GM21619 (cell line): ENCODE results near the gene RTN4RL1.

ENCODE experiments used
- ATAC-seq: cut with Tn5 transposase; IDR thresholded peaks from one replicate; pipeline ENCODE4 v1.9.1; 2021; ENCODE audit not compliant: unreplicated experiment

RTN4RL1 gene

DNA sequence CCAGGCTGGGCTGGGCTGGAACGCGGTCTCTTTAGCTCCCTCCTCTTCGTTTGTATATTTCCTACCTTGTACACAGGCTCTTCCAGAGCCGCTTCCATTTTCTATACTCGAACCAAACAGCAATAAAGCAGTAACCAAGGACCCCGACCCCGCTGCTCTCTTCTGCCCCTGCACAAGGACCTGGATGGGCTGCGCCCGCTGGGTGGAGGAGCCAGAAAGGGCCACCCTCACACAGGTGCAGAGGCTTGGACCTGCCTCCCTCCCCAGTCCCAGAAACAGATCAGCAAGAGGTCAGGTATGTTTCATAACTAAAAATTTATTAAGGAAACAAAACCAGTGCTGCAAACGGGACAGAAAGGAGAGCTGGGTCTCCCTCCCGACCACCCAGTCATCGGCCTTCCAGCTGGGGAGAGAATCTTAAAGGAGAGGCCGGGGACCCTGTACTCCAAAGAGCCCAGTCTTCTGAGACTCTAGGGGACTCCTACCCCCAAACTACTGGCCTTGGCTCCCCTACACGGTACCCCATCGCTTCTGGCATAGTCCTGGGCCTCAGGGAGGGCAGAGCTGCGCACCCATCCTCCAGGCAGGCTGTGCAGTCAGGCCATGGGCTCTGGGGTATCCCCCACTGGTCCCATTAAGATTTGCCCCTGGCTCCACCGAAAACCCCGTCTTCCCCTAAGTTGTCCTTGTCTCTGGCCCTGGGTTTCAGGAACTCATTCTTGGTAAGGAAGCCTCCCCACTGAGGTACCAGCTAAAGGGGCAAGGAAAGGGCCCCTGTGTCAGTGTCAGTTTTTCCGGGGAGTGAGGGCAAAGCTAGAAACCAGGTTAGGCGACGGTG lies 34.6 kb upstream of the RTN4RL1 start:
- no peak for ATAC-seq

DNA sequence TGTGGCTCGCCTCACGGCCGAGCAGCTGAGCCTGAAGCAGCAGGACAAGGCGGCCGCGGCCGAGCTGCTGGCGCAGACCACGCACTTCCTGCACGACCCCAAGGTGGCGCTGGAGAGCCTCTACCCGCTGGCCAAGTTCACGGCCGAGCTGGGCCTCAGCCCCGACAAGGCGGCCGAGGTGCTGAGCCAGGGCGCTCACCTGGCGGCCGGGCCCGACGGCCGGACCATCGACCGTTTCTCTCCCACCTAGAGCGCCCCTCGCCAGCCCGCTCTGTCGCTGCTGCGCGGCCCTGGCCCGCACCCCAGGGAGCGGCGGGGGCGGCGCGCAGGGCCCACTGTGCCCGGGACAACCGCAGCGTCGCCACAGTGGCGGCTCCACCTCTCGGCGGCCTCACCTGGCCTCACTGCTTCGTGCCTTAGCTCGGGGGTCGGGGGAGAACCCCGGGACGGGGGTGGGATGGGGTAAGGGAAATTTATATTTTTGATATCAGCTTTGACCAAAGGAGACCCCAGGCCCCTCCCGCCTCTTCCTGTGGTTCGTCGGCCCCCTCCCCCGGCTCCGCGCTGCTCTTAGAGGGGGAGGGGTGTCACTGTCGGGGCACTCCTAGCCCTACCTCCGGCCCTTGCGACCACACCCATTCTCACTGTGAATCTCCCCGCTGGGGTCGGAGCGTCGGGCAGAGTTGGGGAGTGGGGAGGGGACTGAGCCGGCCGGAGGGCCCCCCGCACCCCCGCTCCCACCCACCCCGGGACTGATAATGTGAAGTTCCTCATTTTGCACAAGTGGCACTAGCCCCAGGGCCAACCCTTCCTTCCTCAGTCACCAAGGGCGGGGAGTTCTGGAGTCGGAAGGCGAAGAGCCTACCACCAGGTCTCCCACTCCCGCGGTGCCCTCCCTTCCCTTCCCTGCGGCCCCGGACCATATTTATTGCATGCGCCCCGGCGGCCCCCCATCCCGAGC lies 33.7 kb upstream of the RTN4RL1 start:
- ATAC-seq, result no peak

DNA sequence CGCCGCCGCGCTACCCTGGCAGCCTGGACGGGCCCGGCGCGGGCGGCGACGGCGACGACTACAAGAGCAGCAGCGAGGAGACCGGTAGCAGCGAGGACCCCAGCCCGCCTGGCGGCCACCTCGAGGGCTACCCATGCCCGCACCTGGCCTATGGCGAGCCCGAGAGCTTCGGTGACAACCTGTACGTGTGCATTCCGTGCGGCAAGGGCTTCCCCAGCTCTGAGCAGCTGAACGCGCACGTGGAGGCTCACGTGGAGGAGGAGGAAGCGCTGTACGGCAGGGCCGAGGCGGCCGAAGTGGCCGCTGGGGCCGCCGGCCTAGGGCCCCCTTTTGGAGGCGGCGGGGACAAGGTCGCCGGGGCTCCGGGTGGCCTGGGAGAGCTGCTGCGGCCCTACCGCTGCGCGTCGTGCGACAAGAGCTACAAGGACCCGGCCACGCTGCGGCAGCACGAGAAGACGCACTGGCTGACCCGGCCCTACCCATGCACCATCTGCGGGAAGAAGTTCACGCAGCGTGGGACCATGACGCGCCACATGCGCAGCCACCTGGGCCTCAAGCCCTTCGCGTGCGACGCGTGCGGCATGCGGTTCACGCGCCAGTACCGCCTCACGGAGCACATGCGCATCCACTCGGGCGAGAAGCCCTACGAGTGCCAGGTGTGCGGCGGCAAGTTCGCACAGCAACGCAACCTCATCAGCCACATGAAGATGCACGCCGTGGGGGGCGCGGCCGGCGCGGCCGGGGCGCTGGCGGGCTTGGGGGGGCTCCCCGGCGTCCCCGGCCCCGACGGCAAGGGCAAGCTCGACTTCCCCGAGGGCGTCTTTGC lies 32.8 kb upstream of the RTN4RL1 start:
- no peak for ATAC-seq

DNA sequence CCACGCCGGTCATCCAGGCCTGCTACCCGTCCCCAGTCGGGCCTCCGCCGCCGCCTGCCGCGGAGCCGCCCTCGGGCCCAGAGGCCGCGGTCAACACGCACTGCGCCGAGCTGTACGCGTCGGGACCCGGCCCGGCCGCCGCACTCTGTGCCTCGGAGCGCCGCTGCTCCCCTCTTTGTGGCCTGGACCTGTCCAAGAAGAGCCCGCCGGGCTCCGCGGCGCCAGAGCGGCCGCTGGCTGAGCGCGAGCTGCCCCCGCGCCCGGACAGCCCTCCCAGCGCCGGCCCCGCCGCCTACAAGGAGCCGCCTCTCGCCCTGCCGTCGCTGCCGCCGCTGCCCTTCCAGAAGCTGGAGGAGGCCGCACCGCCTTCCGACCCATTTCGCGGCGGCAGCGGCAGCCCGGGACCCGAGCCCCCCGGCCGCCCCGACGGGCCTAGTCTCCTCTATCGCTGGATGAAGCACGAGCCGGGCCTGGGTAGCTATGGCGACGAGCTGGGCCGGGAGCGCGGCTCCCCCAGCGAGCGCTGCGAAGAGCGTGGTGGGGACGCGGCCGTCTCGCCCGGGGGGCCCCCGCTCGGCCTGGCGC lies 32.1 kb upstream of the RTN4RL1 start:
- no peak for ATAC-seq

DNA sequence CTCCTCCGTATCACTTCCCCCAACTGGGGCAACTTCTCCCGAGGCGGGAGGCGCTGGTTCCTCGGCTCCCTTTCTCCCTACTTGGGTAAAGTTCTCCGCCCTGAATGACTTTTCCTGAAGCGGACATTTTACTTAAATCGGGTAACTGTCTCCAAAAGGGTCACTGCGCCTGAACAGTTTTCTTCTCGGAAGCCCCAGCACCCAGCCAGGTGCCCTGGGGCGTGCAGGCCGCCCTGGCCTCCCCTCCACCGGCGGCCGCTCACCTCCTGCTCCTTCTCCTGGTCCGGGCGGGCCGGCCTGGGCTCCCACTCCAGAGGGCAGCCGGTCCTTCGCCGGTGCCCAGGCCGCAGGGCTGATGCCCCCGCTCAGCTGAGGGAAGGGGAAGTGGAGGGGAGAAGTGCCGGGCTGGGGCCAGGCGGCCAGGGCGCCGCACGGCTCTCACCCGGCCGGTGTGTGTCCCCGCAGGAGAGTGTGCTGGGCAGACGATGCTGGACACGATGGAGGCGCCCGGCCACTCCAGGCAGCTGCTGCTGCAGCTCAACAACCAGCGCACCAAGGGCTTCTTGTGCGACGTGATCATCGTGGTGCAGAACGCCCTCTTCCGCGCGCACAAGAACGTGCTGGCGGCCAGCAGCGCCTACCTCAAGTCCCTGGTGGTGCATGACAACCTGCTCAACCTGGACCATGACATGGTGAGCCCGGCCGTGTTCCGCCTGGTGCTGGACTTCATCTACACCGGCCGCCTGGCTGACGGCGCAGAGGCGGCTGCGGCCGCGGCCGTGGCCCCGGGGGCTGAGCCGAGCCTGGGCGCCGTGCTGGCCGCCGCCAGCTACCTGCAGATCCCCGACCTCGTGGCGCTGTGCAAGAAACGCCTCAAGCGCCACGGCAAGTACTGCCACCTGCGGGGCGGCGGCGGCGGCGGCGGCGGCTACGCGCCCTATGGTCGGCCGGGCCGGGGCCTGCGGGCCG lies 31.4 kb upstream of the RTN4RL1 start:
- no peak for ATAC-seq

DNA sequence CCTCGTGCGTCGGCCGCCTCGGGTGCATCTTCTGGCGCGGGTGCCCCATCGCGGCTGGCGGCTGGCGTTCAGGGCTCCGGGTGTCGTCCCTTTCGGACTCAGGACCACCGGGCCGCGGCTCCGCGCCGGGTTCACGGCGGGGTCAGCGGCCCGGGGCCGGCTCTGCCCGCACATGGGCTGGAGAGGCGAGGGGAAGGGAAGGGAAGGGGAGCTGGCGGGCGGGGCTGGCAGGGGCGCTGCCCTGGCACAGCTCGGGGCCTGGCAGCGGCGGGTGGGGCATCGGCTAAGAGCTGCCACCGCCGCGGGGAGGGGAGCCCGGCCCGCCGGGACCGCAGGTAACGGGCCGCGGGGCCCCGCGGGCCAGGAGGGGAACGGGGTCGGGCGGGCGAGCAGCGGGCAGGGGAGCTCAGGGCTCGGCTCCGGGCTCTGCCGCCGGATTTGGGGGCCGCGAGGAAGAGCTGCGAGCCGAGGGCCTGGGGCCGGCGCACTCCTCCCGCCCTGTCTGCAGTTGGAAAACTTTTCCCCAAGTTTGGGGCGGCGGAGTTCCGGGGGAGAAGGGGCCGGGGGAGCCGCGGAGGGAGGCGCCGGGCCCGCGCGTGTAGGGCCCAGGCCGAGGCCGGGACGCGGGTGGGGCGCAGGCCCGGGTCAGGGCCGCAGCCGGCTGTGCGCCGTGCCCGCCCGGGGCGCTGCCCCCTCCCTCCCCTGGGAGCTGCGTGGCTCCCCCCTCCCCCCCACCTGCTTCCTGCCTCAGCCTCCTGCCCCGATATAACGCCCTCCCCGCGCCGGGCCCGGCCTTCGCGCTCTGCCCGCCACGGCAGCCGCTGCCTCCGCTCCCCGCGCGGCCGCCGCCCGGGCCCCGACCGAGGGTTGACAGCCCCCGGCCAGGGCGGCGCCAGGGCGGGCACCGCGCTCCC lies 30.4 kb upstream of the RTN4RL1 start:
- no peak for ATAC-seq

DNA sequence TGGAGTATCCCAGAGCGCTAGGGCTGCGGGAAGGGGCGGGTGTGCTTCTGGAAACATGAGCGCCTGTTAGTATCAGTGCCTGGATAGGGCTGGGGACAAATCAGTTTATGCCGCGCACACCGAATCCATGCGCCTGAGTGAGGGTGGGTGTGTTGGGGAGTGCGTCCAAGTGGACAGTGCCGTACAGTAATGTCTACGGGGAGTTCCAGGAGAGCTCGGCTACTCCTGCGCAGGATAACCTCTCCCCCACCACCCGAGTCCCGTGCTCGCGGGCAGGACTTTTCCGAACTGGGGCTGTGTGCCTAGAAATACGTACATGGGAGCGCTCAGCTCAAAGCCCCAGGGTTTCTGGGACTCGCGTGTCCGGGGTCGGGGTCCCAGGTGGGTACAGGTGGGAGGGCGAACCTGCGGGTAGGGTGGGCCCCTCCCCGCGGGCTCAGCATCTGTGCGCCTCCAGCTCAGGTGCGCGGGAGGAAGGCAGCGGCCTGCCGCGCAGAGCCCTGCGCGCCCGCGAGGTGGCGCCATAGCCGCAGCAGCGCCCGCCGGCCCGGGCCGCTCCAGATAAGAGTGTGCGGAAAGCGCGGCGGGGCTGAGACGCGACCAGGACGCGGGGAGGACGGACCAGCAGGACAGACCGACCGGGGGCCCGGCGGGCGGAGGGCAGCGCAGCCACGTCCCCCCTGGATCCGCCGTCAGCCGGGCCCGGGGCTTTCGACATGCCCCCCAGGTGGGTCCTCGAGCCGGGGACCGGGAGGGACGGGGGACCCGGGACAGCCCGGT lies 29.6 kb upstream of the RTN4RL1 start, which contains the start of gene HIC1:
Gene HIC1, plus strand, starts transcription at position 592 of the 780 bp plus-strand sequence. CDS start 1,588 bp downstream, outside the sequence.
- ATAC-seq, result peak; percentile 22

DNA sequence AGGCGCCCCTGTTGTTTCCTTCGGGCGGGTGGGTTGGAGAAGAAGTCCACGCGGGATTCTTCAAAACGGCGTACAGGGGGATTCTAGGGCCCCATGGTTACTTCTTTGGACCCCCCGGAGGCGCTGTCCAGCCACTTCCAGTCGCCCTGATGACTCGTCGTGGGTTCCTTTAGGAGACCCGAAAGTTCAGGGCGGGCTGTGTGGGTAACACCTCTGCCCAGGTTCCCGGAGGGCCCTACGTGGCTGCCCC lies 29.1 kb upstream of the RTN4RL1 start:
- ATAC-seq, result no peak

DNA sequence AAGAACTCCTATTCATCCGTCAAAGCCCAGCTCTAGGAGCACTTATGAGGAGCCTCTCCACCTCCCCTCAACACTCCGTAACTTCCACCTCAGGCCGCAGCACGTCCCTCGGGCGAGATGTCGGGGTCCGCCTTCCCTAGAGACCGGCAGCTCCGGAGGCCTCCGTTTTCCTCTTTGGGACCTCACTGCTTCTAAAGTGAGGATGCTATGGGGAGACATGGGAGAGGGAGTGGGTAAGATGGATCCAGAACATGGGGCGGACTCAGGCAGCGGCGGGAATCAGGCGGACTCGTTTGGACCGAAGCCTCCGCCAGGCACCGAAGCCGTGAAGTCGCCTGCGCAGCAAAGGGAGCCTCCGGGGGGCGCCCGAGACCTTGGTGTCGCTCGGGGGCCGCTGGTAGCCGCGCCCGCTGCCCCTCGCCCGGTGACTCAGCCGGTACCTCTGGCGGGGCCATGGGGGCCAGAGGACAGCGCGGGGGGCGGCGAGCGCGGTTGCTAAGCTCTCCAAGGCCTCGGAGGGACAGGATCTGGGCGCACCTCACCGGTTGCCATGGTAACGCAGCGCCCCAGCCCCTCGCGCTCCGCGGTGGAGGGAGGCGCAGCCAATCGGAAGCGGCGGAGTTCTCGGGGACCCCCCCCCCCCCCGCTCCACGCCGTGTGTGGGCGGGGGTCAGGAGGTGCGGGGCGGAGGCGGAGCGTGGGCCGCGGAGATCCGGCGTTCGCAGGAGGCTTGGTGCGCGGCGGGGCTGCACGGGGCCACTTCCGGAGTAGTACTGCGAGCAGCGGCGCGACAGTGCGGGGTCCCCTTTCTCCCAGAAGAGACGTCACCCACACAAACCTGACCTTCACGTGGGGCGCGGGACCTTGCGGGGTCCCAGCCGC lies 28.5 kb upstream of the RTN4RL1 start:
- no peak for ATAC-seq

DNA sequence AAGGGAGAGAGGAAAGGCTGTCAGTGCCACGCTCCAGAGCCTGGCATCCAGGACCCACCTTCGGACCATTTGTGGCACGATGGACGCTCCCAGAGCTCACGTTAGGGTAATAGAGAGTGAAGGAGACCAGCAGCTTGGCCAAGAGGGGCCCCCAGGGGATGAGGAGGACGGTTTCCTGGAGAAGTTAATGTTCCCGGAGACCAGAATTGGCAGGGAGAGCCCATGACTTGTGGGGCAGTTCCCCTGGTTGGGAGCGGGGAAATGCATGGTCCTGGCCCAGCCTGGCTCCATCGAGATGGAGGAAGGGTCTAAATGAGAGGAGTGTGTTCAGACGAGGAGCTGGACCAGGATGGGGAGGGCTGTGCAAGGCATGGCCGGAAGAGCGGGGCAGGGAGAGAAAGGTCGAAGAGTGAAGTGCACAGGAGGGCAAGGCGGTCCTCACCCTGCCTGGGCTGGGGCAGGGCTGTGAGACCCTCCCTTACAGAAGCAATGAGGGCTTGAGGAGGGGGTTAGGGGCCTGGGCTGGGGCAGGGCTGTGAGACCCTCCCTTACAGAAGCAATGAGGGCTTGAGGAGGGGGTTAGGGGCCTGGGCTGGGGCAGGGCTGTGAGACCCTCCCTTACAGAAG lies 26.9 kb upstream of the RTN4RL1 start:
- no peak for ATAC-seq

DNA sequence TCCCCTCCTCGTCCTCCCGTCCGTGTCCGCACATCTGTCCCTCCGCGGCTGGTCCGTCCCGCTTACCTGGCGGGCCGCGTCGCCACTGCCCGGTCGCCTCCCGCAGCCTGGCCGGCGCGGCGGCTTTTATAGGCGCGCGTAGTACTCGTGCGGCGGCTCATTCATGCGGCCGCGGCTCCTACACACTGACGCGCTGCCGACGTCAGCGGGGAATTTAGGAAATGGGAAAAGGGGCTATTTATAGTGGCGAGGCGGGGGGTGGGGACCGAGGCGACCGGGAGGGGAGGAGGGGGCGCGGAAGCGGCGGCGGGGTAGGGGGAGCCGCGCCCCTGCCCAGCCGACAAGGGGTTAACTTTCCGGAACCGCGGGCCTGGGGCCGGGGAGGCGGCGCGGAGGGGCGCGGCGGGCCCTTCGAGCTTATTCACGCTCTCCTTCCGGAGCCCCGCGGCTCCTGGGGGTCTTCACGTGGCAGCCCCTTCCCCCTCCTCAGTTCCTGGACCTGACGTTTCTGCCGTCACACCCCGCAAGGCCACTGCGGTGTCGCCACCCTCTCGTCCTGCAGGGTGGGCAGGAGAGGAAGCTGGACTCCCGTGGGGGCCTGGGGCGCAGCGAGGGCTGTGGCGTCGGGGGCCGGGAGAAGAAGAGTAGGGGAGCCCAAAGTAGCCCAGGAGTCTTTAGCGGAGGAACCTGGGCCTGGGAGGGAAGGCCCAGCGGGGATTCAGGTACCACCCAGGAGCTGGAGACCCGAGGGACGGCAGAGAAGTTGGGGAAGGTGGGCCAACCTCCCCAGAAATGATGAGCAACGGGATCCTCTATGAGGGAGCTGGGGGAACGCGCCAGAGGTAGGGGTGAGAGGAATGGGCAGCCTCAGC lies 26.2 kb upstream of the RTN4RL1 start:
- no peak for ATAC-seq

DNA sequence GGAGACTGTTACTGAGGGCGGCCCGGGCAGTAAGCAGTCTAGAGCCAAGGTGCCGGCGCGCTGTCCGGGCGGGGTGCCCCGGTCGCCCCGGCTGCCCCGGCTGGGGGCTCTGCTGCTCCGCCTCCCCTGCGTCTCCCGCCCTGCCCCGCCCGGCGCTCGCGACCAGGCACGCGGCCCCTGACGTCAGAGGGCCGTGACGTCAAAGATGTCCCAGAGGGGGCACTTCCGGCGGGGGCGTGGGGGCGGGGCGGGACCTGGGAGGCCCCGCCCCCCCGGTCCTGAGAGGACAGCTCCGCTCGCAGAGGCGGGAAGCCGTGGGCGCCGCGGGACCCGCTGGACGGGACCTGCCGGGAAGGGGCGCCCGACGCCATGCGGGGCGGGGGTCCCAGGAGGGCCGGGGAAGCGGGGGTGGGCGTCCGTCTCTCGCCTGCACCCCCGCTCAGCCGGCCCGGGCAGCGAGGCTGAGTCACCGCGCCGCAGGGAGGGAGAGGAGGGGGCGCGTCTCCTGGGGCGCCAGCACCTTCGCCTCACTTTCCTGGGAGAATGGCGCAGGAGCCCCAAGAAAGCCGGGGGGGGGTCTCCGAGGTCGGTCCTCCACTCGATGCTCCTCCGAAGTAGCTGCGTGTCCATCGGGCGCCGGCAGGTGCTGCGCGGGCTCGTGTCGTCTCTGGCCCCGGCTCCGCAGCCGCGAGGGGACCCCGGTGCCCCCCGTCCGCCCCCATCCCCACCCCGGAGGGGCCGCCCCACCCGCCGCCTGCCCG lies 25.3 kb upstream of the RTN4RL1 start:
- ATAC-seq, result peak; percentile 17

DNA sequence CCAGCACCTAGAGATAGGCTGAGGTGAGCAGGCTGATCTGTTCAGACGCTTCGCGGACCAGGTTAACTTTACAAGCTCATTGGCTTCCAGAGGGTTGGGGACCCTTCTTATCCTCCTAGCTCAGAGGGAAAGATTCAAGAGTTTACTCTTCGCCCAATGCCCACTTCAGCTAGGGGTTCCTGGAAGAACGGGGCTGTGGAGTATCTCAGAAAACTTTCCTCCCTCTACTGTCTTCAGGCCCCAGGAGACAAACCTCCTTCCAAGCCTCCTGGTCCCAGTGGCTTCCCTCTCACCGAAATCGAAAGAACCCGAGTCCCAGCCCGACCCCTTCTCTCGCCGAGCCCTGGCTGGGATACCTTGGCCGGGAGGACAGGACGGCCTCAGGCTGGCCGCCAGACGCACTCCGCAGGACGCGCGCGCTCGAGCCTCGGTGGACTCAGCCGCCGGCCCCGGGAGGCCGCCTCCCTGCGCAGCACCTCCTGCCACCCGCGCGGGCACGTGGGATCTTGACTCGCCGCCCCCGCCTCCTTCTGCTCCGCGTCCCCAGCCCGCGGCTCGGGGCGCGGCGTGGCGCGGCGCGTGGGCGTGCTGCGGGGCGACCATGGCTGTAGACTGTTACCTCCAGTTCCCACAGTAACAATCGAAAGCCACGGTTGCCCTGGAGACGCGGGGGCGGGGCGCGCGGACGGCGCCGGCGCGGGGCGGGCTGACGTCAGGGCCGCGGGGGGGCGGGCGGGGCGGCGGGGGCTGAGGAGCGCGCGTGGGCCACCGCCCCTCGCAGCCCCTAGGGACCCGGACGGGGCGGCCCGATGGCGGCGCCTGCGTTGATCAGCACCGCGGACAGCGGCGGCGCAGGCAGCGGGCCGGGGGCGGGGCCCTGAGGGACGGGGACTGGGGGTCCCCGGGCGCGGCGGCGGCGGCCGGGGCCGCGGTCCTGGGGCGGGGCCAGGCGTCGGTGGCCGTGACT lies 24.5 kb upstream of the RTN4RL1 start:
- ATAC-seq, result peak; percentile 39

DNA sequence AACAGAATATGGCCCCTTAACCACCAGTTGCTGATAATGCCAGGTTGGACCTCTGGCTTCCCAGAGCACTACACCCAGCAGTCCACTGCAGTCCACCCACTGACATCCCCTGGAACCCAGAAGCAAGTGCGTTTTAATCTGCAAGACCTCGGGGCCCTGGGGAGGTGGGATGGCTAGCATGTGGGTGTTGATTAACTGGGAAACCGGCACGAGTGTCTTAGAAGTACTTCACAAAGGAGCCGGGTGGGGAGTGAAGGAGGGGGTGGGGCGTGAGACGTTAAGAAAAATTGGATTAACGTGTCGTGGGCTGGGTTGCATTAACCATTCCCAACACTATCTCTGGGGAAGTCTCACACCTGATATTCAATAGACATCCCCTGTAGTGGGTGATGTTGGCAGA lies 23.7 kb upstream of the RTN4RL1 start:
- ATAC-seq, result no peak
